Measurements from ENCODE around the gene DNPH1. TPM values are rescaled to one million over a fixed set of nuclear protein-coding genes. Genes with fewer than 3 reads are reported as not detected.

The DNPH1 gene
- total RNA-seq, 1 donor from 2014 or later = 31.3 TPM

DNA sequence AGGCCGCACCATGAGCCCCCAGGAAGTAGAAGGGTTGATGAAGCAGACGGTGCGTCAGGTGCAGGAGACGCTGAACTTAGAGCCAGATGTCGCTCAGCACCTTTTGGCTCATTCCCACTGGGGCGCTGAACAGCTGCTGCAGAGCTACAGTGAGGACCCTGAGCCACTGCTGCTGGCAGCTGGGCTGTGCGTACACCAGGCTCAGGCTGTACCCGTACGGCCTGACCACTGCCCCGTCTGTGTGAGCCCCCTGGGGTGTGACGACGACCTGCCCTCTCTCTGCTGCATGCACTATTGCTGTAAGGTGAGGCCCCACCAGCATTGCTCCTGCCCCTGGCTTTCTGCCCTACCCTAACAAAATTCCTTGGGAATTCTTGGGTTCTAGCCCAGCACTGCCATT lies 13.1 kb downstream of the DNPH1 start:
- no peak overlapping the region for H3K9ac ChIP-seq (ENCODE audit: low read depth in 1 of 3, low read length in 3 of 3)
- H3K4me1 ChIP-seq (ENCODE audit: control insufficient read depth in 3 of 3, insufficient read depth in 3 of 3, low read length in 3 of 3) = no peaks in the 10 kb centered on the region
- H3K27me3 ChIP-seq (ENCODE audit: control insufficient read depth in 3 of 3, insufficient read depth in 3 of 3, low read length in 3 of 3) = no peaks in the 10 kb centered on the region
- H3K9me3 ChIP-seq (ENCODE audit: control insufficient read depth in 3 of 3, low read length in 3 of 3) = no peaks in the 10 kb centered on the region
- H3K4me3 ChIP-seq (ENCODE audit: low read length in 3 of 3) = no peak overlapping the region
- H3K36me3 ChIP-seq (ENCODE audit: control insufficient read depth in 3 of 3, insufficient read depth in 3 of 3, low read length in 3 of 3) = peaks cover 33 to 38% (median 35%) of the 10 kb centered on the region in 3 donors
- H3K27ac ChIP-seq (ENCODE audit: low read depth, low read length) = no peak overlapping the region

DNA sequence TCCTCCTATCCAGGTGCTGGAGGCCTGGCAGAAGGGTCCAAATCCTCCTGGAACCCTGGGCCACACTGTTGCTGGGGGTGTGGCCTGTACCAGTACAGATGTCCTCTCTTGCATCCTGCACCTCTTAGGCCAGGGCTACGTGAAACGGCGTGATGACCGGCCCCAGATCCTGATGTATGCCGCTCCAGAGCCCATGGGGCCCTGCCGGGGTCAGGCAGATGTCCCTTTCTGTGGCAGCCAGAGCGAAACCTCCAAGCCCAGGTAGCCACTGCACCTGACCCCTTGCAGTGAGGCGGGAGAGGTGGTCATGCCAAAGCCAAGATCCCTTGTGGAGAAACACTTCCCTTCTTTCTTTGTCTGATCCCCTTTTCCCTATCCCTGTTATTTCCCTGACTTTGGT lies 14.2 kb downstream of the DNPH1 start:
- Histone ChIP-seq H3K27ac (ENCODE audit: low read depth, low read length) (no peak overlapping the region), H3K36me3 (ENCODE audit: control insufficient read depth in 3 of 3, insufficient read depth in 3 of 3, low read length in 3 of 3) (peaks cover 27 to 31% (median 30%) of the 10 kb centered on the region in 3 donors), H3K4me1 (ENCODE audit: control insufficient read depth in 3 of 3, insufficient read depth in 3 of 3, low read length in 3 of 3) (no peaks in the 10 kb centered on the region), H3K4me3 (ENCODE audit: low read length in 3 of 3) (no peak overlapping the region), H3K27me3 (ENCODE audit: control insufficient read depth in 3 of 3, insufficient read depth in 3 of 3, low read length in 3 of 3) (no peaks in the 10 kb centered on the region), H3K9me3 (ENCODE audit: control insufficient read depth in 3 of 3, low read length in 3 of 3) (no peaks in the 10 kb centered on the region), H3K9ac (ENCODE audit: low read depth in 1 of 3, low read length in 3 of 3) (no peak overlapping the region)

GRCh38 chr6:43213431-43213830 lies 15.8 kb downstream of the DNPH1 start:
- Histone ChIP-seq H3K36me3 (ENCODE audit: control insufficient read depth in 3 of 3, insufficient read depth in 3 of 3, low read length in 3 of 3) (peaks cover 25 to 27% (median 27%) of the 10 kb centered on the region in 3 donors), H3K9ac (ENCODE audit: low read depth in 1 of 3, low read length in 3 of 3) (no peak overlapping the region), H3K27me3 (ENCODE audit: control insufficient read depth in 3 of 3, insufficient read depth in 3 of 3, low read length in 3 of 3) (no peaks in the 10 kb centered on the region), H3K27ac (ENCODE audit: low read depth, low read length) (no peak overlapping the region), H3K4me1 (ENCODE audit: control insufficient read depth in 3 of 3, insufficient read depth in 3 of 3, low read length in 3 of 3) (no peaks in the 10 kb centered on the region), H3K9me3 (ENCODE audit: control insufficient read depth in 3 of 3, low read length in 3 of 3) (no peaks in the 10 kb centered on the region), H3K4me3 (ENCODE audit: low read length in 3 of 3) (no peak overlapping the region)

DNA sequence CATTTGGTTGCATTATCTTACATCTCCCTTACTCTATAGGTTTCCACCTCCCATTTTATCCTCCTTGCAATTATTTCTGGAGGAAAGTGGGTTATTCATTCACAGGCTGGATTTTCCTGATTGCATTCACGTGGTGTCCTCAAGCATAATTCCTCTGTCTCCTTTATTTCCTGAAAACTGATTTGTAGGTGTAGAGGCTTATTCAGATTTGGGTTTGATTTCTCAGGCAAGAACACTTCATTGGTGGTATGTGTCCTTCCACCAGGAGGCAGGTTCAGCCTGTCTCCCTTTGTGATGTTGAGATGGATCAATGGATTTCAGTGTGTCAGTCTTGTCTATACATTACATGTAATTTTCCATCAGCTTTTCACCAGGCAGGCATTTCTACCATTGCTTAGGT lies 17.3 kb downstream of the DNPH1 start:
- H3K4me1 ChIP-seq (ENCODE audit: control insufficient read depth in 3 of 3, insufficient read depth in 3 of 3, low read length in 3 of 3) = no peaks in the 10 kb centered on the region

DNA sequence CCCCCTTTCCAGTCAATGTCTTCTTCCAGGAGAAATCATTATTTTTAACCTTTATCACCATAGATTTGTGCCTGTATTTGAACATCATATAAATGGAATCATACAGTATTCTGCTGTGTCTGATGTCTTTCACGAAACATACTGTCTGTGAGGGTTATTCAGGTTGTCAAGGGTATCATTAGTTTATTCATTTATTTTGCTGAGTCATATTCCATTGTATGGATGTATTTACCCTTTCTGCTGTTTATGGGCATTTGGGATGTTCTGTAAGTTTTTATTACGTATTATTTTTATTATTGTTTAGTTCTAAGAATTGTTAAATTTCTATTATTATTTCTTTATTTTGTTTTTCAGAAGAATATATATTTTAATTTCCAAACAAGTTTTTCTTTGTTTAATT lies 22.0 kb downstream of the DNPH1 start:
- H3K9ac ChIP-seq (ENCODE audit: low read depth in 1 of 3, low read length in 3 of 3) = no peak overlapping the region
- H3K27ac ChIP-seq (ENCODE audit: low read depth, low read length) = no peak overlapping the region
- no peaks in the 10 kb centered on the region for H3K27me3 ChIP-seq (ENCODE audit: control insufficient read depth in 3 of 3, insufficient read depth in 3 of 3, low read length in 3 of 3)
- H3K9me3 ChIP-seq (ENCODE audit: control insufficient read depth in 3 of 3, low read length in 3 of 3) = no peaks in the 10 kb centered on the region
- no peaks in the 10 kb centered on the region for H3K4me1 ChIP-seq (ENCODE audit: control insufficient read depth in 3 of 3, insufficient read depth in 3 of 3, low read length in 3 of 3)
- no peak overlapping the region for H3K4me3 ChIP-seq (ENCODE audit: low read length in 3 of 3)
- peaks cover 19 to 27% (median 21%) of the 10 kb centered on the region in 3 donors for H3K36me3 ChIP-seq (ENCODE audit: control insufficient read depth in 3 of 3, insufficient read depth in 3 of 3, low read length in 3 of 3)

More for the DNA sequence above, 17.3 kb downstream of the DNPH1 start:
- no peak overlapping the region for H3K9ac ChIP-seq (ENCODE audit: low read depth in 1 of 3, low read length in 3 of 3)
- no peak overlapping the region for H3K4me3 ChIP-seq (ENCODE audit: low read length in 3 of 3)
- no peaks in the 10 kb centered on the region for H3K9me3 ChIP-seq (ENCODE audit: control insufficient read depth in 3 of 3, low read length in 3 of 3)
- H3K27ac ChIP-seq (ENCODE audit: low read depth, low read length) = no peak overlapping the region
- H3K27me3 ChIP-seq (ENCODE audit: control insufficient read depth in 3 of 3, insufficient read depth in 3 of 3, low read length in 3 of 3) = no peaks in the 10 kb centered on the region
- peaks cover 20 to 24% (median 24%) of the 10 kb centered on the region in 3 donors for H3K36me3 ChIP-seq (ENCODE audit: control insufficient read depth in 3 of 3, insufficient read depth in 3 of 3, low read length in 3 of 3)

DNA sequence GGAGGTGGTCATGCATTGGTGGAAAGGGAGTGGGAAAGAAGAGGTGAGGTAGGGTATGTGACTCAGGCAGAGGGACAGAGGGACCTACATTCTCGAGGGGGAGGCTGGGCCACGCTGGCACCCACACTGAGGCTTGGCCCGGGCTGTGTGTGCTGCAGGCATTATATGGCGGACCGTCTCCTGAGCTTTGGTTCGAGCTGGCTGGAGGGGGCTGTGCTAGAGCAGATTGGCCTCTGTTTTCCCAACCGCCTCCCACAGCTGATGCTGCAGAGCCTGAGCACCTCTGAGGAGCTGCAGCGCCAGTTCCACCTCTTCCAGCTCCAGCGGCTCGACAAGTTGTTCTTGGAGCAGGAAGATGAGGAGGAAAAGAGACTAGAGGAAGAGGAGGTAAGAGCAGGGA lies 23.4 kb downstream of the DNPH1 start:
- Histone ChIP-seq H3K9me3 (ENCODE audit: control insufficient read depth in 3 of 3, low read length in 3 of 3) (no peaks in the 10 kb centered on the region), H3K27me3 (ENCODE audit: control insufficient read depth in 3 of 3, insufficient read depth in 3 of 3, low read length in 3 of 3) (no peaks in the 10 kb centered on the region), H3K9ac (ENCODE audit: low read depth in 1 of 3, low read length in 3 of 3) (no peak overlapping the region), H3K27ac (ENCODE audit: low read depth, low read length) (no peak overlapping the region), H3K36me3 (ENCODE audit: control insufficient read depth in 3 of 3, insufficient read depth in 3 of 3, low read length in 3 of 3) (peaks cover 19 to 30% (median 24%) of the 10 kb centered on the region in 3 donors), H3K4me1 (ENCODE audit: control insufficient read depth in 3 of 3, insufficient read depth in 3 of 3, low read length in 3 of 3) (no peaks in the 10 kb centered on the region), H3K4me3 (ENCODE audit: low read length in 3 of 3) (no peak overlapping the region)

GRCh38 chr6:43204271-43205105 lies 24.8 kb downstream of the DNPH1 start:
- Histone ChIP-seq H3K36me3 (ENCODE audit: control insufficient read depth in 3 of 3, insufficient read depth in 3 of 3, low read length in 3 of 3) (peaks cover 26 to 44% (median 37%) of the 10 kb centered on the region in 3 donors), H3K27ac (ENCODE audit: low read depth, low read length) (no peak overlapping the region), H3K9me3 (ENCODE audit: control insufficient read depth in 3 of 3, low read length in 3 of 3) (no peaks in the 10 kb centered on the region), H3K4me3 (ENCODE audit: low read length in 3 of 3) (no peak overlapping the region), H3K9ac (ENCODE audit: low read depth in 1 of 3, low read length in 3 of 3) (no peak overlapping the region), H3K27me3 (ENCODE audit: control insufficient read depth in 3 of 3, insufficient read depth in 3 of 3, low read length in 3 of 3) (no peaks in the 10 kb centered on the region), H3K4me1 (ENCODE audit: control insufficient read depth in 3 of 3, insufficient read depth in 3 of 3, low read length in 3 of 3) (no peaks in the 10 kb centered on the region)

- no peaks in the 10 kb centered on the region for H3K4me1 ChIP-seq (ENCODE audit: control insufficient read depth in 3 of 3, insufficient read depth in 3 of 3, low read length in 3 of 3)
- H3K9me3 ChIP-seq (ENCODE audit: control insufficient read depth in 3 of 3, low read length in 3 of 3) = no peaks in the 10 kb centered on the region
- no peak overlapping the region for H3K27ac ChIP-seq (ENCODE audit: low read depth, low read length)
- no peaks in the 10 kb centered on the region for H3K27me3 ChIP-seq (ENCODE audit: control insufficient read depth in 3 of 3, insufficient read depth in 3 of 3, low read length in 3 of 3)
- H3K36me3 ChIP-seq (ENCODE audit: control insufficient read depth in 3 of 3, insufficient read depth in 3 of 3, low read length in 3 of 3) = peaks cover 30 to 48% (median 41%) of the 10 kb centered on the region in 3 donors
- no peak overlapping the region for H3K4me3 ChIP-seq (ENCODE audit: low read length in 3 of 3)
- no peak overlapping the region for H3K9ac ChIP-seq (ENCODE audit: low read depth in 1 of 3, low read length in 3 of 3)
Measured at GRCh38 chr6:43203718-43204095, 25.6 kb downstream of the DNPH1 start.

DNA sequence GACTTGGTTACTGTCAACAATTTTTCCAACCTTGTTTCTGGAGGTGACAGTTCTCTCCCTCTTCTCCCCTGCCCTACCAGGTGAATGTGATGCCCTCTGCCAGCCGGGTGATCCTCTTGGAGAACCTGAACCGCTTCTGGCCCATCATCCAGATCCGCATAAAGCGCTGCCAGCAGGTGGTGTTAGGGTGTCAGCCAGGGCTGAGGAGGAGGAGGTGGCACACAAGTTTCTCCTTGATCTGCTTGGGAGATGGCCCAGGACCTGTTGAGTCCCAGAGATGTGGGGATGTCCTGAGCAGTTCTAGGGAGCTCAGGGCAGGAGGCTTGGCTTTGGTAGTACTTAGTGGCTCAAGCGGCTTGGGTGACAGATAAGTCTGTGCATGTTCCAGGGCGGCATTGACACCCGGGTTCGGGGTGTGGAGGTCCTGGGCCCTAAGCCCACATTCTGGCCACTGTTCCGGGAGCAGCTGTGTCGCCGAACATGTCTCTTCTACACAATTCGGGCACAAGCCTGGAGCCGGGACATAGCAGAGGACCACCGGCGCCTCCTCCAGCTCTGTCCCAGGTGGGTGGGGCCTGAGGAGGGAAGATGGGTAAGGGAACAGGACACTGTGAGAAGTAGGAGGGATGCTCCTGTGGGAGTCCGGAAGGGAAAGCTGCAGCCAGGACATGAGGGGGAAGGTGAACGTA lies 26.1 kb downstream of the DNPH1 start:
- Histone ChIP-seq H3K36me3 (ENCODE audit: control insufficient read depth in 3 of 3, insufficient read depth in 3 of 3, low read length in 3 of 3) (peaks cover 30 to 50% (median 41%) of the 10 kb centered on the region in 3 donors), H3K4me3 (ENCODE audit: low read length in 3 of 3) (no peak overlapping the region), H3K4me1 (ENCODE audit: control insufficient read depth in 3 of 3, insufficient read depth in 3 of 3, low read length in 3 of 3) (no peaks in the 10 kb centered on the region), H3K27ac (ENCODE audit: low read depth, low read length) (no peak overlapping the region), H3K9ac (ENCODE audit: low read depth in 1 of 3, low read length in 3 of 3) (no peak overlapping the region), H3K9me3 (ENCODE audit: control insufficient read depth in 3 of 3, low read length in 3 of 3) (no peaks in the 10 kb centered on the region), H3K27me3 (ENCODE audit: control insufficient read depth in 3 of 3, insufficient read depth in 3 of 3, low read length in 3 of 3) (no peaks in the 10 kb centered on the region)

GRCh38 chr6:43202451-43202850 lies 26.8 kb downstream of the DNPH1 start:
- no peaks in the 10 kb centered on the region for H3K4me1 ChIP-seq (ENCODE audit: control insufficient read depth in 3 of 3, insufficient read depth in 3 of 3, low read length in 3 of 3)
- H3K9me3 ChIP-seq (ENCODE audit: control insufficient read depth in 3 of 3, low read length in 3 of 3) = no peaks in the 10 kb centered on the region
- H3K9ac ChIP-seq (ENCODE audit: low read depth in 1 of 3, low read length in 3 of 3) = no peak overlapping the region
- no peaks in the 10 kb centered on the region for H3K27me3 ChIP-seq (ENCODE audit: control insufficient read depth in 3 of 3, insufficient read depth in 3 of 3, low read length in 3 of 3)
- H3K27ac ChIP-seq (ENCODE audit: low read depth, low read length) = no peak overlapping the region
- no peak overlapping the region for H3K4me3 ChIP-seq (ENCODE audit: low read length in 3 of 3)
- H3K36me3 ChIP-seq (ENCODE audit: control insufficient read depth in 3 of 3, insufficient read depth in 3 of 3, low read length in 3 of 3) = peaks cover 30 to 53% (median 45%) of the 10 kb centered on the region in 3 donors
